ENCODE data around the gene KDM4B. TPM values are rescaled to one million over a fixed set of nuclear protein-coding genes. Genes with fewer than 3 reads are reported as not detected.

KDM4B gene
- total and polyA plus RNA-seq, 10 of the 15 experiments (the other 5 are each of a cell fraction or from before 2014, with no cell fraction given) = 0.47 to 49.6 (median 16.2) TPM

DNA sequence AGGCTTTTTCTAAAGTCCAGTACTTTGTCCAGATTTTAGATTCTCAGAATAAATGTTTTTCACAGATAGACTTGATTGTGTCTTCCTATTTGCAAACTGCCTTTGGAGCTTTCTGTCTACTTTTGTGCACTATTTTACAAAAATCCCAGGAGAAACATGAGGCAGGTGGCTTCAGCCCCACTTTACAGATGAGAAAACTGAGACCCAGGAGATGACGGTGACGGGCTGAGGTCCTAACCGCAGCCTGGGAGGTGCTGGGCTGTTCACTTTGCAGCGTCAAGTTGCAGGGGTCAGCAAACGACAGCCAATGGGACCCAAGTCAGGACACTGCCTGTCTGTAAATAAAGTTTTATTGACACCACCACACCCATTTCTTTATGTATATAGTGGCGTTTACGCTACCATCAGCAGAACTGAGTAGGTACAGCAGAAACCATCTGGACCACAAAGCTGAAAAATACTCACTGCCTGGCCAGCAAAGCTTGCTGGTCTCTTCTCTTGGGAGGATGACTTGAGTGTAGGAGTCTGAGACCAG, 6.8 kb upstream of the KDM4B start:
- intact Hi-C loops (cut with micrococcal nuclease; ENCODE audit: unreplicated experiment) = loop anchor here (10.0 kb wide), 1 partner anchor 97 kb away; the partner anchor contains the start of gene PLIN3
- Histone ChIP-seq H3K27me3 (replicated peaks in 1 of 2; ENCODE audit: control insufficient read depth in 2 of 2, insufficient read depth in 2 of 2, low read length in 1 of 2) (no peaks in the 10 kb centered on the region), H3K79me2 (ENCODE audit: control insufficient read depth, insufficient read depth, low read length) (no peaks in the 10 kb centered on the region), H3K36me3 (ENCODE audit: control insufficient read depth in 2 of 2, insufficient read depth in 2 of 2, low read length in 1 of 2) (peaks cover 3 to 19% of the 10 kb centered on the region in 2 experiments), H3K9me3 (replicated peaks; ENCODE audit: control insufficient read depth, insufficient read depth, low read length) (no peaks in the 10 kb centered on the region), H3K4me1 (ENCODE audit: control insufficient read depth, insufficient read depth, low read length) (no peaks in the 10 kb centered on the region), H3K9ac (ENCODE audit: control insufficient read depth, insufficient read depth, low read length) (no peak overlapping the region), H4K20me1 (ENCODE audit: control insufficient read depth, insufficient read depth) (no peaks in the 10 kb centered on the region), H3K4me3 (no peak overlapping the region), H3K4me2 (ENCODE audit: control insufficient read depth, insufficient read depth) (no peak overlapping the region), H2AFZ (ENCODE audit: control insufficient read depth, low read depth, low read length) (no peak overlapping the region), H3K27ac (ENCODE audit: control insufficient read depth, insufficient read depth) (no peak overlapping the region)
- TF ChIP-seq, protein P1, sequence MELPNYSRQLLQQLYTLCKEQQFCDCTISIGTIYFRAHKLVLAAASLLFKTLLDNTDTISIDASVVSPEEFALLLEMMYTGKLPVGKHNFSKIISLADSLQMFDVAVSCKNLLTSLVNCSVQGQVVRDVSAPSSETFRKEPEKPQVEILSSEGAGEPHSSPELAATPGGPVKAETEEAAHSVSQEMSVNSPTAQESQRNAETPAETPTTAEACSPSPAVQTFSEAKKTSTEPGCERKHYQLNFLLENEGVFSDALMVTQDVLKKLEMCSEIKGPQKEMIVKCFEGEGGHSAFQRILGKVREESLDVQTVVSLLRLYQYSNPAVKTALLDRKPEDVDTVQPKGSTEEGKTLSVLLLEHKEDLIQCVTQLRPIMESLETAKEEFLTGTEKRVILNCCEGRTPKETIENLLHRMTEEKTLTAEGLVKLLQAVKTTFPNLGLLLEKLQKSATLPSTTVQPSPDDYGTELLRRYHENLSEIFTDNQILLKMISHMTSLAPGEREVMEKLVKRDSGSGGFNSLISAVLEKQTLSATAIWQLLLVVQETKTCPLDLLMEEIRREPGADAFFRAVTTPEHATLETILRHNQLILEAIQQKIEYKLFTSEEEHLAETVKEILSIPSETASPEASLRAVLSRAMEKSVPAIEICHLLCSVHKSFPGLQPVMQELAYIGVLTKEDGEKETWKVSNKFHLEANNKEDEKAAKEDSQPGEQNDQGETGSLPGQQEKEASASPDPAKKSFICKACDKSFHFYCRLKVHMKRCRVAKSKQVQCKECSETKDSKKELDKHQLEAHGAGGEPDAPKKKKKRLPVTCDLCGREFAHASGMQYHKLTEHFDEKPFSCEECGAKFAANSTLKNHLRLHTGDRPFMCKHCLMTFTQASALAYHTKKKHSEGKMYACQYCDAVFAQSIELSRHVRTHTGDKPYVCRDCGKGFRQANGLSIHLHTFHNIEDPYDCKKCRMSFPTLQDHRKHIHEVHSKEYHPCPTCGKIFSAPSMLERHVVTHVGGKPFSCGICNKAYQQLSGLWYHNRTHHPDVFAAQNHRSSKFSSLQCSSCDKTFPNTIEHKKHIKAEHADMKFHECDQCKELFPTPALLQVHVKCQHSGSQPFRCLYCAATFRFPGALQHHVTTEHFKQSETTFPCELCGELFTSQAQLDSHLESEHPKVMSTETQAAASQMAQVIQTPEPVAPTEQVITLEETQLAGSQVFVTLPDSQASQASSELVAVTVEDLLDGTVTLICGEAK (IDR thresholded peaks at IDR 0.05; ENCODE audit: borderline replicate concordance) = peak; percentile 70
- TF ChIP-seq, protein P2, sequence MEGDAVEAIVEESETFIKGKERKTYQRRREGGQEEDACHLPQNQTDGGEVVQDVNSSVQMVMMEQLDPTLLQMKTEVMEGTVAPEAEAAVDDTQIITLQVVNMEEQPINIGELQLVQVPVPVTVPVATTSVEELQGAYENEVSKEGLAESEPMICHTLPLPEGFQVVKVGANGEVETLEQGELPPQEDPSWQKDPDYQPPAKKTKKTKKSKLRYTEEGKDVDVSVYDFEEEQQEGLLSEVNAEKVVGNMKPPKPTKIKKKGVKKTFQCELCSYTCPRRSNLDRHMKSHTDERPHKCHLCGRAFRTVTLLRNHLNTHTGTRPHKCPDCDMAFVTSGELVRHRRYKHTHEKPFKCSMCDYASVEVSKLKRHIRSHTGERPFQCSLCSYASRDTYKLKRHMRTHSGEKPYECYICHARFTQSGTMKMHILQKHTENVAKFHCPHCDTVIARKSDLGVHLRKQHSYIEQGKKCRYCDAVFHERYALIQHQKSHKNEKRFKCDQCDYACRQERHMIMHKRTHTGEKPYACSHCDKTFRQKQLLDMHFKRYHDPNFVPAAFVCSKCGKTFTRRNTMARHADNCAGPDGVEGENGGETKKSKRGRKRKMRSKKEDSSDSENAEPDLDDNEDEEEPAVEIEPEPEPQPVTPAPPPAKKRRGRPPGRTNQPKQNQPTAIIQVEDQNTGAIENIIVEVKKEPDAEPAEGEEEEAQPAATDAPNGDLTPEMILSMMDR (IDR thresholded peaks at IDR 0.05 in 2 of 3, conservative IDR thresholded peaks at IDR 0.05 in 1 of 3; ENCODE audit: control insufficient read depth in 2 of 3, extremely low read depth in 1 of 3, insufficient read depth in 1 of 3, low read depth in 3 of 3, low read length in 3 of 3) = no peak
- peak; percentile 41 for FAIRE-seq
- POLR2A ChIA-PET = no interaction called here
- in situ Hi-C loops (cut with MboI) = no loop called here
- RAD21 ChIA-PET (ENCODE audit: unreplicated experiment) = no interaction called here
- CTCF ChIA-PET = interaction anchor here (0.6 kb wide), 2 partner anchors 64 to 376 kb away, joined by 3 to 4 read pairs; no protein-coding TSS in a partner anchor
- SMC1A ChIA-PET (ENCODE audit: uncharacterized antibody, unreplicated experiment) = no interaction called here
- no TSS peak for BruUV-seq (replicated peaks)
- ATAC-seq = no peak
- no peak for DNase-seq (ENCODE audit: low read depth, low spot score)
- 97% methylated on average over 7 of the region's 7 CpGs for WGBS (ENCODE audit: insufficient coverage, insufficient replicate concordance, low lambda C conversion rate, missing lambda C conversion rate)

Measured in GM12878 (cell line).